ENCODE results near the gene BCOR.

BCOR gene

GRCh38 chrX:40101430-40101802 is 3.7 kb upstream of the BCOR start:
- Histone ChIP-seq H3K27ac (replicated peaks) (no peak overlapping the region), H3K4me3 (replicated peaks; ENCODE audit: insufficient read depth, low read length) (no peak overlapping the region)

GRCh38 chrX:40100537-40101429 is 3.0 kb upstream of the BCOR start:
- H3K27ac ChIP-seq (replicated peaks), result peak overlapping the region; percentile 87
- H3K27me3 ChIP-seq (ENCODE audit: insufficient read depth, poor library complexity, severe bottlenecking), result no peaks in the 10 kb centered on the region
- no peak for TF ChIP-seq SPI1 (IDR thresholded peaks at IDR 0.05; ENCODE audit: borderline replicate concordance, low read depth)
- TF ChIP-seq CTCF (IDR thresholded peaks at IDR 0.05; ENCODE audit: insufficient read depth, low read length), result no peak
- TF ChIP-seq GABPA (IDR thresholded peaks at IDR 0.05; ENCODE audit: low read depth), result no peak
- TF ChIP-seq POLR2AphosphoS5 (IDR thresholded peaks at IDR 0.05; ENCODE audit: low read depth), result no peak
- no peak for TF ChIP-seq REST (IDR thresholded peaks at IDR 0.05; ENCODE audit: insufficient replicate concordance, low read depth)
- H3K4me3 ChIP-seq (replicated peaks; ENCODE audit: insufficient read depth, low read length), result no peak overlapping the region
- no peak for DNase-seq (ENCODE audit: low read depth in 1 of 2, low spot score in 1 of 2)

More at GRCh38 chrX:40101430-40101802, 3.7 kb upstream of the BCOR start:
- no peak for DNase-seq (ENCODE audit: low read depth in 1 of 2, low spot score in 1 of 2)
- H3K27me3 ChIP-seq (ENCODE audit: insufficient read depth, poor library complexity, severe bottlenecking), result no peaks in the 10 kb centered on the region
- no peak for TF ChIP-seq SPI1 (IDR thresholded peaks at IDR 0.05; ENCODE audit: borderline replicate concordance, low read depth)
- no peak for TF ChIP-seq POLR2AphosphoS5 (IDR thresholded peaks at IDR 0.05; ENCODE audit: low read depth)
- no peak for TF ChIP-seq GABPA (IDR thresholded peaks at IDR 0.05; ENCODE audit: low read depth)
- no peak for TF ChIP-seq CTCF (IDR thresholded peaks at IDR 0.05; ENCODE audit: insufficient read depth, low read length)
- no peak for TF ChIP-seq REST (IDR thresholded peaks at IDR 0.05; ENCODE audit: insufficient replicate concordance, low read depth)

- no peak overlapping the region for H3K4me3 ChIP-seq (replicated peaks; ENCODE audit: insufficient read depth, low read length)
- H3K27ac ChIP-seq (replicated peaks), result peak overlapping the region; percentile 87
- DNase-seq (ENCODE audit: low read depth in 1 of 2, low spot score in 1 of 2), result peak in 1 of 2 experiments; percentile 49
- no peaks in the 10 kb centered on the region for H3K27me3 ChIP-seq (ENCODE audit: insufficient read depth, poor library complexity, severe bottlenecking)
- TF ChIP-seq POLR2AphosphoS5 (IDR thresholded peaks at IDR 0.05; ENCODE audit: low read depth) (0 out of 2 replicates have a peak, but pooled peaks have one; percentile 24), GABPA (IDR thresholded peaks at IDR 0.05; ENCODE audit: low read depth) (no peak), CTCF (IDR thresholded peaks at IDR 0.05; ENCODE audit: insufficient read depth, low read length) (no peak), REST (IDR thresholded peaks at IDR 0.05; ENCODE audit: insufficient replicate concordance, low read depth) (no peak), SPI1 (IDR thresholded peaks at IDR 0.05; ENCODE audit: borderline replicate concordance, low read depth) (no peak)
Observed at GRCh38 chrX:40100141-40100536, 2.4 kb upstream of the BCOR start.
